ENCODE results near the gene SLC16A10.

Gene SLC16A10

GRCh38 chr6:111154981-111155380 lies 67.7 kb downstream of the SLC16A10 start:
- TF ChIP-seq GATA2 (IDR thresholded peaks at IDR 0.05; ENCODE audit: low read depth, low read length) (no peak), GATA3 (IDR thresholded peaks at IDR 0.05; ENCODE audit: low read depth, low read length) (no peak)

- TF ChIP-seq GATA2 (IDR thresholded peaks at IDR 0.05; ENCODE audit: low read depth, low read length) (no peak), GATA3 (IDR thresholded peaks at IDR 0.05; ENCODE audit: low read depth, low read length) (no peak)
These were observed 70.1 kb downstream of the SLC16A10 start for GRCh38 chr6:111157412-111157811.

GRCh38 chr6:111159633-111160032 lies 72.3 kb downstream of the SLC16A10 start:
- TF ChIP-seq GATA3 (IDR thresholded peaks at IDR 0.05; ENCODE audit: low read depth, low read length) (no peak), GATA2 (IDR thresholded peaks at IDR 0.05; ENCODE audit: low read depth, low read length) (no peak)

GRCh38 chr6:111161650-111162049 lies 74.3 kb downstream of the SLC16A10 start:
- no peak for TF ChIP-seq GATA2 (IDR thresholded peaks at IDR 0.05; ENCODE audit: low read depth, low read length)
- no peak for TF ChIP-seq GATA3 (IDR thresholded peaks at IDR 0.05; ENCODE audit: low read depth, low read length)

- no peak for TF ChIP-seq GATA3 (IDR thresholded peaks at IDR 0.05; ENCODE audit: low read depth, low read length)
- no peak for TF ChIP-seq GATA2 (IDR thresholded peaks at IDR 0.05; ENCODE audit: low read depth, low read length)
These were observed 75.2 kb downstream of the SLC16A10 start for GRCh38 chr6:111162504-111162903.

- TF ChIP-seq GATA3 (IDR thresholded peaks at IDR 0.05; ENCODE audit: low read depth, low read length) (no peak), GATA2 (IDR thresholded peaks at IDR 0.05; ENCODE audit: low read depth, low read length) (no peak)
These were observed 84.5 kb downstream of the SLC16A10 start for GRCh38 chr6:111171577-111172400.

- TF ChIP-seq GATA2 (IDR thresholded peaks at IDR 0.05; ENCODE audit: low read depth, low read length) (no peak), GATA3 (IDR thresholded peaks at IDR 0.05; ENCODE audit: low read depth, low read length) (no peak)
These were observed 85.3 kb downstream of the SLC16A10 start for GRCh38 chr6:111172563-111172962.

GRCh38 chr6:111173341-111173740 lies 86.0 kb downstream of the SLC16A10 start:
- TF ChIP-seq GATA3 (IDR thresholded peaks at IDR 0.05; ENCODE audit: low read depth, low read length) (no peak), GATA2 (IDR thresholded peaks at IDR 0.05; ENCODE audit: low read depth, low read length) (no peak)

GRCh38 chr6:111173946-111174345 lies 86.6 kb downstream of the SLC16A10 start:
- no peak for TF ChIP-seq GATA3 (IDR thresholded peaks at IDR 0.05; ENCODE audit: low read depth, low read length)
- TF ChIP-seq GATA2 (IDR thresholded peaks at IDR 0.05; ENCODE audit: low read depth, low read length), result no peak

- TF ChIP-seq GATA3 (IDR thresholded peaks at IDR 0.05; ENCODE audit: low read depth, low read length) (no peak), GATA2 (IDR thresholded peaks at IDR 0.05; ENCODE audit: low read depth, low read length) (no peak)
These were observed 87.8 kb downstream of the SLC16A10 start for GRCh38 chr6:111175109-111175508.

- TF ChIP-seq GATA3 (IDR thresholded peaks at IDR 0.05; ENCODE audit: low read depth, low read length) (no peak), GATA2 (IDR thresholded peaks at IDR 0.05; ENCODE audit: low read depth, low read length) (no peak)
These were observed 88.9 kb downstream of the SLC16A10 start for GRCh38 chr6:111176038-111176759.

GRCh38 chr6:111176760-111177099 lies 89.4 kb downstream of the SLC16A10 start:
- TF ChIP-seq GATA3 (IDR thresholded peaks at IDR 0.05; ENCODE audit: low read depth, low read length), result no peak
- no peak for TF ChIP-seq GATA2 (IDR thresholded peaks at IDR 0.05; ENCODE audit: low read depth, low read length)

GRCh38 chr6:111177131-111177530 lies 89.8 kb downstream of the SLC16A10 start:
- TF ChIP-seq GATA2 (IDR thresholded peaks at IDR 0.05; ENCODE audit: low read depth, low read length) (no peak), GATA3 (IDR thresholded peaks at IDR 0.05; ENCODE audit: low read depth, low read length) (no peak)

- TF ChIP-seq GATA3 (IDR thresholded peaks at IDR 0.05; ENCODE audit: low read depth, low read length) (no peak), GATA2 (IDR thresholded peaks at IDR 0.05; ENCODE audit: low read depth, low read length) (no peak)
These were observed 96.6 kb downstream of the SLC16A10 start for GRCh38 chr6:111183702-111184517.
